HG03025 (cell line): ENCODE data around the gene PTGER3.
A peak's percentile ranks its signal among the peaks of the same experiment; 100 is the strongest.

Experiments used
- ATAC-seq: cut with Tn5 transposase; IDR thresholded peaks from one replicate; pipeline ENCODE4 v1.9.1; 2021; ENCODE audit warnings: mild to moderate bottlenecking, moderate library complexity; ENCODE audit not compliant: unreplicated experiment, low FRiP score

Gene PTGER3

DNA sequence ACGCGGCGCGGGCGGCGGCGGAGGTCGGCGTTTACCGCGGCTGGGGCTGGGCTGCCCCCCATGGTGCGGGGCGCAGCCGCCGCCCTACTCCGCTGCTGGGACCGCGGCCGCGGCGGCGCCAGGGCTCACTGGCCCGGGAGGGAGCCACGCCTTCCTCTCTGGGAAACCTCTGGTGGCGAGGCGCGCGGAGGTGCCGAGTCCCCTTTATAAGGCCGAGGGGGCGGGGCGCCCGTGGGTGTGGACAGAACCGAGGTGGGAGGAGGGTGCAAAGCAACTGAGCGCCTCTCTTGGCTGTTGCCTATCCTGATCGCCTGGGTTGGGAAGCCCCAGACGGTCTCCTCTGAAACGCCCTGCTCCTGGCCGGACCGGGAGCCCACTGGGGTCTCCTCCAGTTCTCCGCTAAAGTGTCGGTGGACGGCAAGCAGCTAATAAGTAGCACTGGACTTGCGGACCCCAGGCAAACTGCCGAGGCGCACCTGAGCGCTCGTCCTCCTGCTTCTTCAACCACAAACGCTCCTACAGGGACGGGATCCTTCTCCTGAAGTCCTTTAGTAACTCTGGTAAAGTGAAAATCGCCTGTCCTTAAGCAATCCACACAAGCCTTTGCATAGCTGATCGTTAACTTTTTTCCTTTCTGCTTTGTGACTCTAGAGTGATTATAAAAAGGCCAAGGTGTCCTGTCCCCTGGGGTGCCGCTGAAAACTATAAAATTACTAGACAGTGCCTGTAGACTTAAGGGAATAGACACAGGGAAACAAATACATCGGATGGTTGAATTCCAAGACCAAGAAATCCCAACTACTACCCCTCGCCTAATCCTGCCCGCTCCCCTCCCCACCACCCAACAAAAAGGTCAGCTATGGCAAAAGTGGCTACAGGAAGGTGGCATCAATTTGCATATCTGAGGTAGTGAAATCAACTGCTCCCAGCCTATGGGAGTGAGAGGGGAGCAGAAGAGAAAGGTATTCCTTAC is at the start of gene PTGER3:
PTGER3 (minus strand) TSS at position 182 of the 973 bp plus-strand sequence. CDS start 239 bp downstream, outside the sequence.
- ATAC-seq, result no peak

DNA sequence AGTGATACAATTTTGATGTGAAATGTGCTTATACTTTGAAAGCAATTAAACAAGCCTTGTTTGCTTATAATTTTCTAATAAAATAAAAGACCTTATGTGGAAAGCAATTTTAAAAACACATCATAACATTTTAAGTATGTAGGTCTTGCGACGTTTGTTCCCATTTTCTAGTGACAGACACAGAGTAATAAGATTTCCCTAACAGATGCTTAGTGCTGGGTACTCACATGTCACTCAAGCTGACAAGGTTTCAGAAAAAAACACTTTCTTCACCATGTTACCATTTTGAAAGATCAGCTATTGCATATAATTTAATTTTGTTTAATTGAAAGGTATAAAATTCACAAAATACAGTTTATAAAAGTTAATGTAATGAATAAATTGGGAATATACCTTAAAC is 47.3 kb upstream of the PTGER3 start:
- ATAC-seq, result no peak

DNA sequence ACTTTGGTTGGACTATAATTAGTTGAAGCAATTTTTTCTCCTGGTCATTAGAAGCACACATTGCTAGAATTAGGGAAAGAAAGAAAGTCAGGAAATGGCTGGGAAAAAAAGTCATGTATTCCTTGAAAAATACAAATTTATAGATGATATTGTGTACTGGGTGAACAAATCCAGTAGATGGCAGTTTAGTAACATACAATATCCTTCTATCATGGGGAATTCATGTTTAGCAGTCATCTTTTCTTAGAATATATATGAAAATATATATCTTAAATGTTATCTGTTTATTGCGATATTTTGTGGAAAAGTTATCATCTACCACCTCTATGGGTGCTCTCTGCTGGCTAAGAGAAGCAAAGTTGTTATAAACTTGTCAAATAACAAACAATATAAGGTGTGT is 46.3 kb upstream of the PTGER3 start:
- no peak for ATAC-seq

DNA sequence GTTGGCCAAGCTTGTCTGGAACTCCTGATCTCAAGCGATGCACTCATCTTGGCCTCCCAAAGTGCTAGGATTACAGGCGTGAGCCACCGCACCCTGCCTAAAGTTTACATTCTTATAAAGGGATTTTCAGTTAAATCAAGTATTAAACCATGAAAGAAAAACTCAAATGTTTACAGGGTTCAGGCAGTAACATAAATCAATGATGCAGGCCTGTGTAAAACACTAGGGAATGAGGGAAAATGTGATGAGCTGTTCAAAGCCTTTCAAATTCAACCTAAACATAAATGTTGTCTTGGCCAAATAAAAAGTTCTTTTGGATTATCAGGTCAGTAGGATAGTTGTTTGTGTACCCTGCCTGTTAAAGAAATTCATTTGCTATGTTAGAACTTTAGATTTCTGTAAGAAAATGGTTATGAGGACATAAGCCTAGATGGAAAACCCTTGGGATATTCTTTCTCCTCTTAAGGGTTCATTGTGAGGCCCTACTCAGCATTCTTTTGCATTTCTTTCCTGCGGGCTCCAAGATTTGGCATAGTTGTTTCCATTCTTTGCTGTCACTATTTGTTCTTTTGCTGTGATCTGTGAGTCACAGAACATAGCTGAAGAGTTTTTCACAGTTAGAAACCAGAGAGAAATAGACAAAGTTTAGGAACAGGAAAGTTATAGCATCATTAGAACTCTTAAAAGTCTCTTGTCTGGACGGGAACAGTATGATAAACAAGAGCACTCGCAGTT is 42.1 kb upstream of the PTGER3 start:
- no peak for ATAC-seq

DNA sequence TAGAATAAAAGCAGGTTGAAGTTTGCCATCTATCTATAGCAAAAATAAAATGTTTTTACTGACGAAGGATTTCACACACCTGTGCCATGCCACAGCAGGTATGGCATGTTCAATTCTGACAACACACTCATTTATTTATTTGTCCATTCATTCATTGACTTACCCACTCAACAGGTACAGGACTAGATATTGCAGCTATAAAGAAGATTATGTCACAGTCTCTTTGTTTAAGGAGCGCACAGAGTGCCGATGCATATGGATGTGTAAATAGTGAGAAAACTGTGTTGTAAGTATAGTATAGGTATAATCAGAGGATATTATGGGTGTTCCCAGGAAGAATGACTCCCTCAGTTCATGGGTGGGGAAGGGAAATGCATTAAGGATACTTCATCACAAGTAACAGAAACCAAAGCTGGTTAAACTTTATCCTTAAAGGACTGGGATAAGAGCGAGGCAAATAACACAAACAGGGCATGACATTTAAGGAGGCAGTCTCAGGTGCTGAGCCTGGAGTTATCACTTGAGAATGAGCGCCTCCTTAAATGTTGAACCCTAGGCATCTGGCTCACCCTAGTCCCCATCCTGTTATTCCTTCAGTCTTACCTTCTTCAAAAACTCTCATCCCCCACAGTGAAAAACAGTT is 41.1 kb upstream of the PTGER3 start:
- no peak for ATAC-seq

DNA sequence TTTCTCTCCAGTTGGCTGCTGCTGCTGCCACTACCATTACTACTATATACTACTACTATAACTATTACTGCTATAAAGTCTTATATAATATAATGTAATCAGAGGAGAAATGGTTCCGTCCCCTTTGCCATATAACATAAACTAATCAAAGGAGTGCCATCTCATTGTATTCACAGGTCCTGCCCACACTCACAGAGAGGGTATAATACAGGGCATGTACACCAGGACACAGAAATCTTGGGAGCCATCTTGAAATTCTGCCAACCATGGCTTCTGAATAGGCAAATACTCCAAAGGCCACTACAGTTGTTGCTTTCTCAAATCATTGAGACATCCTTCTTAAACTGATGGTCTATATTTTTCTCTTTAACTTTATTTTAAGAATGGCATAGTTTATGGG is 40.1 kb upstream of the PTGER3 start:
- ATAC-seq, result no peak

DNA sequence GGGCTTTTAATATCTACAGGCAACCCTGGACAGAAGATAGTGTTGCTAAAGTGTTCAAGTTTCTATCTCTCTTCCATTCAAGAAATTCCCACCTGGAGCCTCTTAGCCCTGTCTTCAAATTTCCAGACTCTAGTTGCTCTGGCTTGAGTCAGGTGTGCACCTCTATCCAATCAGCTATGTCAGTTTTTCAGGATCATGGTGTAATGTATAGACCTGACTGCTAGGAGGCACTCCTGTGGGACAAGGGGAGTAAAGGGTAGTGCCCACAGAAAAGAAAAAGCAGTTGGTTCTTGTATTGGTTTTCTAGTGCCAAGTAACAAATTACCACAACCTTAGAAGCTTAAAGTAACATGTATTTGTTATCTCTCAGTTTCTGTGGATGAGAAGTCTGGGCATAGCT is 39.4 kb upstream of the PTGER3 start:
- ATAC-seq, result no peak

DNA sequence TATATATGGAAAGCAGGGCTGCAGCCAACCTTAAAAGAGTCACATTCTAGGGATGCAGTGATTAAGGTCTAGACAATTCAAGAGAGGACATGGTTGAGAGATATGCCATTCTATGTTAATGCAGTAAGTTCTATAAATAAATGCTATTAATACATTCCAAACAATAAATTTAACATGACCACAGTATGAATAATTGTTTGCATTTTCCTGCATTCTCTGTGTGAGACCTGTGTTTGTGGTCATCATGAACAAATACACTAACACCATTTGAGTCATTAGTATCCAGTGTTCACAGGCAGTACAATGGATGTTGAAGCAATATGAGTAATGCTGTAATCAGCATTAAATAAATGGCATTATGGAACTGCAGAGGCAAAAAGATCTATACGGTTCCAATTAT is 38.7 kb upstream of the PTGER3 start:
- no peak for ATAC-seq

DNA sequence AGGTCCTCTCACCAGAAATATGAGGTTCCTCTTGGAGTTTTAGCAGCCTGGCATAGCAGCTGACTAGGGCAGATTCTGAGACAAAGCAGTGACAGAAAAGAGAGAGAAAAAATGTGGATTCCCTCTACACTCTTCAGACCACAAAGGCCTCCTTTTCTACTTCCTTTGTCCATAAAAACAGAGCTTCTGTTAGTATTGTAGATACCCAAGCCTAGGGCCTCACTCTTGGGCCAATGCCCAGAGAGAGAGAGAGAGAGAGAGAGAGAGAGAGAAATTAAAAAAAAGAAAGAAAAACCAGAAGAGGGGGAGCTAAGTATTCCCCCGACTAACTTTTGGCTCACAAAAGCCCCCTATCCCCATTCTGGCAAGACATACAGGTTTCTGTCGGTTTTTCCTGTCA is 35.7 kb upstream of the PTGER3 start:
- no peak for ATAC-seq

DNA sequence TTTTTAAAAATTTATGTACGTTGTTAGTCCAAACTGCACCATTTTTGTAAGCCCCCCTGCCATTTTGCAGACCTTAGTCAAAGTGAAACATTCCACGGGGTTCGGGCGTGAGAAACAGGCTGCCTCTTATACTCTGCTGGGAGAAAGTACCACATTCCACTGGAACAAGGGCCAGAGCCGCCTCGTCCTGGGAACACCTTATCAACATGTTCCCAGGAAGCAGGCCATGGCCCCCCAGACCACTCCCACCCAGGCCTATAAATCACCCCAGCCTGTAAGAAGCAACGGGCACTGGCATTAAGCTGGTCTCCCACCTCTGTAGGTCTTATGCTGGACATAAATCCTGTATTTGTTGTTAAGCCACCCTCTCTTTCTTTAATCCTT is 34.1 kb upstream of the PTGER3 start:
- ATAC-seq, result no peak

DNA sequence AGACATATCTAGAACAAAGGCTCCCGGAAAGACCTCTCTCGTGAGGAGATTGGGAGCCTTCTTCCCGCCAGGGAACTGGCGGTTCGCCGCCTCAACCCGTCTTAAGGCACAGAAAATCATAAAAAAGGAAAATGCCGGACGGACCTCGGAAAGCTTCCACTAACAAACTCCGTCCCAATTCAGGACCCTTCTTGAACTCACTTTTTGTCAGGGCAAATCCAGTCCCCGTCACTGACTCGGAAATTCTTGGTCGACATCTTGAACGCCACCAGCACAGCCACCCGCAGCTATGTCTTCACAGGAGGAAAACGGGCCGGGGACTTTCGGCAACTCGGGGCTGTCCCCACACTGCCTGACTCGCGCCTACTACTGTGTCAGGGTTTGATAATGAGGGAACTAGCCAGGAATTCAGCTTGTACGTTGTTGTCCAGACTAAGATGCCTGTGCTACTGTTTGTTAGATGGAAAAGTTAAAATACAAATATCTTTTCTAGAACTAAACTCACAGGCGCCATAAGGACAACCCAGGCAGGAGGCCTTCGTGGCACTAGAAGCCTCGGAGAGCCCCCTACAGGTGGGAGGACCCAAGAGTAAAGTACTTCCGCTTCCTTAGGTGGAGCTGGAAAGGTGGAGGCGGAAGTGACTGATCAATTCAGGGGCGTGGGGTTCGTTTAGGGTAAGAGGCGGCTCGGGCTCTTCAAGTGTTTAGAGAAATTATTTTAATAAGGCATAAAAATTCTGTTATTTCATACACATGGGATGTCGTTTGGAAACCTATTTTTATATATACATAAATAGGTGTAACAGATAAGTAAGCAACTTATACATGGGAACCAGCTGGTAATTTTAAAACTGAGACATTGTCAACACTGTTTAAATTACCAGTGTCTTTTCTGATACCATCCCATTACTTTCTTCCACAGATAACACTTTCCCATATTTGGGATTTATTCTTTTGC is 33.4 kb upstream of the PTGER3 start, which contains the start of gene ZRANB2:
ZRANB2 (minus strand) TSS at position 297 of the 958 bp plus-strand sequence; CDS start at position 257, 40 bp downstream.
- peak; percentile 100 for ATAC-seq

DNA sequence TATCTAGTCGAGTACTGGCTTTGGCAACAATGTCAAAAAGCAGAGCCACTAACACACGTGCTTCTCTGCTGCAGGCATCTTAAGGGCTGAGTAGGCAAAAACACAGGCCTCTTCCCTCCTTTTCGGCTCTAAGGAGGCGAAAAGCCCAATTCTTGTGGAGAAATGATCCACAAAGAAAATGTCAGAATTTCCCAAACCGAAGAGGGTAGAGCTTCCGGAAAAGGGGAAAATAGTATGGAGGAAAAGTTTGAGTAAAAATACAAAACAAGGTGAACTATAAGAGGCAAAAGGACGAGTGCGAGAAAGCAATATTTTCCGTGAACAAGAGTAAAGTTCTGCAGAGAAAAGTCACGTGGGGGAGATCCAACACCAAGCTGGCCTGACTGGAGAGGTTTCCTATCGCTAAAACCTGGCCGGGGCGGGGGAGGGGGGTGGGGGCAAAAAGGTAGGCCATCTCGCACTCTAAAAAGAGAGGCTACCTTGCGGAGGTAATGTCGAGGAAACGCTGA is 32.7 kb upstream of the PTGER3 start:
- ATAC-seq, result peak; percentile 14

DNA sequence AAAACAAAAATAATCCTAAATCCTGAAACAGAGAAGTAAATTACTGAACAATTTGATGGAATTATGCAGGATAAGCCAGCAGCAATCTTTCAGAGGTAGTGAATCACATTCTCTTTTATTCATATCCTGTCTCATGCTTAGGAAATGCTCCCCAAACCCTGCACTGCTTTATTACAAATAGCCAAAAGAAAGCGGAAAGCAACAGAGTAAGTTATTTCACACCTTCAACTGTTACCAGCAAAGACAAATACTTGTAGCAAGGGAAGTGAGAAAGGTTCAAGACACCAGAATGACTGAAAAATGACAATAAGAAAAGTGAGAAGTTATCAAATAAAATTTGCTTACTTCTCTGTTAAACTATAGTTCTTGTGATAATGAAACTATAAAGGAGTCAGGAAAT is 27.1 kb upstream of the PTGER3 start:
- no peak for ATAC-seq

DNA sequence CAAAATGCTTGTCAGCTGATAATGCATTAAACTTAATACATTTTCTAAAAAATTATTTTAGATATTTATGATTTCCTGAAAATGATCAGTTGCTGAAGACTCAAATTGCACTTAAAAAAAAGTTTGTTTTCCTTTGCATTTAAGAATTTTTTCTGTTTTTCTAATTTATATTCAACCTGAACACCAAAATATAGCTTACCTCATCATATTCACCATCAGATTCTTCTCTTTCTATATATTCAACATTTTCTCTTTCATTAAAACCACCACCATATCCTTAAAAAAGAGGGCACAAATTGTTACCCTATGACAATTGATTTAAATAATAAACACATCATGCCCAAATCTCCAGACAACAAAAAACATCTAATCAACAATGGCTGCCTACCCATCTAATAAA is 24.7 kb upstream of the PTGER3 start:
- no peak for ATAC-seq

DNA sequence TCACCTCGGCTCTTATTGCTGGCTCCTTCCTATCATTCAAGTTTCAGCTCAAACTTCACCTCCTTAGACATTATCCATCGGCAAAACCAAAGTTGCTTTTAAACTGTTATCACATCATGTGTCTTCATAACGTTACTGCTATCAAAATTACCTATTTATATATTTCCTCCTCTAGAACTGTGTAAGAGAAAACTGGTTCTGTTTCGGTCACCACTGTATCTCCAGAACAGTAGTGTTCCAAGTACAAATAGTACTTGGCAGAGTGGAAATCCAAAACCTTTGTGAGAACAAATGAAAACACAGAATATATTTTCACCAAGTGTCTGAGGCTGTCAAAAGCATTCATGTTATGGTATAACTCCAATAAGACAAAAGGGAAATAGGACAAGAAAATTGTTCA is 24.1 kb upstream of the PTGER3 start:
- ATAC-seq, result no peak

DNA sequence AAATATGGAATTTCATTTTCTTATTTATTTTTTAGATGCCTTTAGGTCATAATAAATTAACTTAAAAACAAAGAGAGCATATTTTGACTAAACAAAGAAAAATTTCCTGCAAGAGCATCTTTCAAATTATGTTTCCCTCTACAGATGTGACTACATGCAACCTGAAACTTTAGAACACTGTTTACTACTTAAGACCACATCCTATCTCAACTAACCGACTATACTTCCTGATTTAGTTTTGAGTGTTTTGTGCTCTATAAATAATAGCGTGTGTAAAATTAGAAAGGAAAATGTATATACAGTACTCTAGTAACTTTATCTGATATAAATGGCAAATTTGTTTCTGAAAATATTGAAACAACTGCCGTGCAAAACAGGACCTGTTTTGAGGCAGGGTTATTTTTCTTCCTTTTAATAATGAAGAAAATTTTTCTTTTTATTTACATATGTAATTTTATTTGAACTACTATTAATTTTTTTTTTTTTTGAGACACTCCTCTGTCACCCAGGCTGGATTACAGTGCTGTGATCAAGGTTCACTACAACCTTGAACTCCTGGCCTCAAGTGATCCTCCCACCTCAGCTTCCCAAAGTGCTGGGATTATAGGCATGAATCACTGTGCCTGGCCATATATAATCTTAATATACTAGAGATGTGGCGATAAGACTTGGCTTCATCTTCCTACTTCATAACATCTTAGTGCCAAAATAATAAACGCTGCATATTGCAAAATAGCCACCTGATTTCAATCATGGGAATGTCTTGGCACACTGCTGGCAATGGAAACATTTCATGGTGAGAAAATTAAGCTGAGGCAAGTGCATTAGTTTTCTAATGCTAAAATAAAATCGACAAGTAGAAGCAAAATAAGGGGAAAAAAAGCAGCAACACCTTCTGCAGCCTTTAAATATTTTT is 21.0 kb upstream of the PTGER3 start:
- peak; percentile 86 for ATAC-seq

DNA sequence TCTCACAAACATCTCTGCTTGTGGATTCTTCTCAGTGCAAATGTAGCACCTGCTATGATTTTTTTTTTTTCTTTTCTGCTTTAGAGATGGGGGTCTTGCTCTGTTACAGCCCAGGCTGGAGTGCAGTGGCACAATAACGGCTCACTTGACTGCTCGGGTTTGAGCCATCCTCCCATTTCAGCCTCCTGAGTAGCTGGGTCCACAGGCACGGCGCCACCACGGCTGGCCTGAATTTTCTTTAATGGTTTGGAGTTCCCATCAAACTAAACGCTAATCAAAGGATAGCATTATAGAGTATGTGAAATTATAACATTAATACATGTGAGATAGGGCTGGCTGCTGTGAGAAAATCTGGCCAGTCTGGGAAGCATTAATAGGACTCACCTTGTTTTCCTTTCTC is 7.2 kb upstream of the PTGER3 start:
- ATAC-seq, result no peak

DNA sequence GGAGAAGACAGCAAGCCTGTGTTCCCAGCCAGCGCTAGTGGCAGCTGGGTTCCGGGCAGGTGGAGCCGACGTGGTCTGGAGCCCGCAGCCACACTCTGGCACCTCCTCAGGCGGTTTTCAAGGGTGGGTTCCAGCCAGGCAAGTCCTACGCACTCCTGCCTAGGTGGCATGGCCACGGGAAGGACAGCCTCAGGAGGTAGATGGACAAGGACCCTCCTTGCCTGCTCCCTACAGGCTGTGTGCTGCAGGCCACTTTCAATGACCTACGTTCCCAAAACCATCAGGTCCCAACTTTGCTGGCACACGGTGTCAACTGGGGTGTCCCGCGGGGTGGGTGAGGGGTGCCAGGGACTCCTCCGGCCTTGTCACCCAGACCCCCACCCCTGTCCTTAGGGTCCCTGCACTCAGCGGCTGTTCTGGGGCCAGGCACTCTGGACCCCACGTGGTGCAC is 6.7 kb upstream of the PTGER3 start:
- ATAC-seq, result no peak

DNA sequence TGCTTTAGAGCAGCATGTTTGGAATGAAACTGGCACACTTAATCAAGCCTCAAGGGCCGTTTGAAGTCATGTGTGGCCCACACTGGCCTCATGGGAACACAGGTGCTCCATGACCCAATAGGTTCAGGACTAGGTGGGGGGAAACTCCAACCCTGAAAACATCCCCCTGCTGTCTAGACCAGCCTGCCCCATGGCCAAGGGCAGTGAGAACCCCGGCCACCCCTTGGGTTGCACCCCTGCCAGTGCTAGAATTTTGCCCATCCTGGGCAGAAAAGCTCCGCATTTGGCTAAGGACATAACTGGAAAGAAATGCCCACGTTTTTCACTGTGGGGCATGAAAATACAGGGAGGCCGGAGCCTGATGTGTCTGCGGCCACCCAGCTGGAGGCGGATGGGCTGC is 6.1 kb upstream of the PTGER3 start:
- no peak for ATAC-seq
